Neural progenitor cell (in vitro differentiated cells): ENCODE data around the gene RPS6KA2. TPM values are rescaled to one million over a fixed set of nuclear protein-coding genes. Genes with fewer than 3 reads are reported as not detected.

Source experiments
- DNase-seq: peaks from one replicate; pipeline ENCODE4 v3.0.0-alpha.2; 2016; ENCODE audit warnings: low spot score
- H2AFZ ChIP-seq: fragments of 200-600 bp; sonication (generic); replicated peaks from 2 replicates; pipeline ENCODE4 v1.6.1; 2016; ENCODE audit warnings: antibody characterized with exemption
- H3F3A ChIP-seq: fragments of 200-600 bp; sonication (generic); 2 replicates; pipeline ENCODE4 v1.6.1; 2016; ENCODE audit warnings: antibody characterized with exemption, low read depth
- H3K27ac ChIP-seq: fragments of 200-600 bp; sonication (generic); 2 replicates; pipeline ENCODE4 v1.5.1; 2016; ENCODE audit warnings: mild to moderate bottlenecking
- H3K27me3 ChIP-seq: fragments of 200-600 bp; sonication (generic); 2 replicates; pipeline ENCODE4 v1.6.1; 2016; ENCODE audit warnings: mild to moderate bottlenecking, moderate library complexity
- H3K36me3 ChIP-seq: fragments of 200-600 bp; sonication (generic); 2 replicates; pipeline ENCODE4 v1.5.1; 2016
- H3K4me1 ChIP-seq: fragments of 200-600 bp; sonication (generic); 2 replicates; pipeline ENCODE4 v1.6.1; 2016; ENCODE audit warnings: mixed run types
- H3K4me2 ChIP-seq: fragments of 200-600 bp; sonication (generic); 2 replicates; pipeline ENCODE4 v1.6.1; 2016
- H3K4me3 ChIP-seq: fragments of 200-600 bp; sonication (generic); 2 replicates; pipeline ENCODE4 v1.5.1; 2016
- H3K79me2 ChIP-seq: fragments of 200-600 bp; sonication (generic); 2 replicates; pipeline ENCODE4 v1.6.1; 2016; ENCODE audit warnings: low read depth
- H3K9ac ChIP-seq: fragments of 200-600 bp; sonication (generic); 2 replicates; pipeline ENCODE4 v1.6.1; 2016
- H3K9me3 ChIP-seq: fragments of 200-600 bp; sonication (generic); 2 replicates; pipeline ENCODE4 v1.5.1; 2016; ENCODE audit warnings: low read depth
- H4K20me1 ChIP-seq: fragments of 200-600 bp; sonication (generic); 2 replicates; pipeline ENCODE4 v1.6.1; 2016; ENCODE audit warnings: low read depth
- H3K27ac Mint-ChIP-seq: 3 replicates; pipeline ENCODE4 v1.8.0; 2021; ENCODE audit warnings: mixed read lengths
- H3K27me3 Mint-ChIP-seq: 2 replicates; pipeline ENCODE4 v1.8.0; 2022; ENCODE audit warnings: low read depth, mild to moderate bottlenecking, inconsistent platforms, moderate library complexity, mixed read lengths; ENCODE audit not compliant: insufficient read depth
- H3K36me3 Mint-ChIP-seq: 3 replicates; pipeline ENCODE4 v1.8.0; 2021; ENCODE audit warnings: mixed read lengths
- H3K4me1 Mint-ChIP-seq: 3 replicates; pipeline ENCODE4 v1.8.0; 2021; ENCODE audit warnings: mixed read lengths
- H3K4me3 Mint-ChIP-seq: 3 replicates; pipeline ENCODE4 v1.8.0; 2021; ENCODE audit warnings: mild to moderate bottlenecking, moderate library complexity, mixed read lengths
- H3K9me3 Mint-ChIP-seq: 3 replicates; pipeline ENCODE4 v1.8.0; 2020; ENCODE audit warnings: mixed read lengths
- CTCF ChIP-seq: fragments of 200-600 bp; sonication (generic); IDR thresholded peaks from 2 replicates; pipeline ENCODE4 v1.5.1; 2017; ENCODE audit warnings: antibody characterized with exemption, mild to moderate bottlenecking
- EZH2 ChIP-seq: fragments of 200-600 bp; sonication (generic); IDR thresholded peaks from 2 replicates; pipeline ENCODE4 v1.6.1; 2017; ENCODE audit warnings: antibody characterized with exemption, mild to moderate bottlenecking, moderate library complexity
- EZH2phosphoT487 ChIP-seq: fragments of 200-600 bp; sonication (generic); IDR thresholded peaks from 2 replicates; pipeline ENCODE4 v1.6.1; 2017; ENCODE audit warnings: antibody characterized with exemption
- total RNA-seq: library from RNA; depleted of rRNA; stranded (reverse); fragments of >200 nt; gene quantifications from 2 replicates; pipeline ENCODE4 v1.2.3, GENCODE V29; 2015; ENCODE audit warnings: low replicate concordance

Gene RPS6KA2
- total RNA-seq, 1 donor from 2014 or later: 8.2 TPM

- Mint-ChIP-seq H3K9me3 (no peaks in the 10 kb centered on the region), H3K36me3 (peaks cover 23% of the 10 kb centered on the region), H3K27ac (no peak overlapping the region), H3K4me1 (peaks cover 41% of the 10 kb centered on the region), H3K27me3 (peaks cover 4% of the 10 kb centered on the region), H3K4me3 (no peak overlapping the region)
- H2AFZ ChIP-seq: no peak overlapping the region
- H3K4me1 ChIP-seq: peaks cover 12% of the 10 kb centered on the region
- H3K27me3 ChIP-seq: no peaks in the 10 kb centered on the region
- TF ChIP-seq EZH2 (no peak), EZH2phosphoT487 (no peak), CTCF (no peak)
- H3K4me2 ChIP-seq: no peak overlapping the region
- H3K4me3 ChIP-seq: no peak overlapping the region
- H3K27ac ChIP-seq: no peak overlapping the region
- DNase-seq: no peak
- H3K9me3 ChIP-seq: no peaks in the 10 kb centered on the region
- H3F3A ChIP-seq: no peaks in the 10 kb centered on the region
- peaks cover 14% of the 10 kb centered on the region for H3K79me2 ChIP-seq
- no peaks in the 10 kb centered on the region for H3K36me3 ChIP-seq
- peaks cover 18% of the 10 kb centered on the region for H4K20me1 ChIP-seq
- no peak overlapping the region for H3K9ac ChIP-seq
Measured at GRCh38 chr6:166615059-166615770, 11.8 kb downstream of the RPS6KA2 start.

- H3K36me3 ChIP-seq: no peaks in the 10 kb centered on the region
- H3K9ac ChIP-seq: no peak overlapping the region
- H3K27me3 ChIP-seq: no peaks in the 10 kb centered on the region
- H3K4me2 ChIP-seq: no peak overlapping the region
- TF ChIP-seq EZH2phosphoT487 (no peak), EZH2 (no peak), CTCF (no peak)
- peaks cover 15% of the 10 kb centered on the region for H4K20me1 ChIP-seq
- peaks cover 20% of the 10 kb centered on the region for H3K36me3 Mint-ChIP-seq
- no peak overlapping the region for H3K27ac ChIP-seq
- H3K4me3 Mint-ChIP-seq: no peak overlapping the region
- DNase-seq: no peak
- H3K9me3 ChIP-seq: no peaks in the 10 kb centered on the region
- H3K4me1 Mint-ChIP-seq: peaks cover 40% of the 10 kb centered on the region
- H3K4me3 ChIP-seq: no peak overlapping the region
- no peaks in the 10 kb centered on the region for H3K9me3 Mint-ChIP-seq
- peaks cover 4% of the 10 kb centered on the region for H3K27me3 Mint-ChIP-seq
- H3K79me2 ChIP-seq: peaks cover 16% of the 10 kb centered on the region
- H3K4me1 ChIP-seq: peaks cover 16% of the 10 kb centered on the region
- no peak overlapping the region for H2AFZ ChIP-seq
- H3K27ac Mint-ChIP-seq: no peak overlapping the region
- H3F3A ChIP-seq: no peaks in the 10 kb centered on the region
Measured at GRCh38 chr6:166614589-166614988, 12.5 kb downstream of the RPS6KA2 start.

GRCh38 chr6:166614171-166614583 is 12.9 kb downstream of the RPS6KA2 start:
- peaks cover 4% of the 10 kb centered on the region for H3K27me3 Mint-ChIP-seq
- Histone ChIP-seq H3K4me2 (no peak overlapping the region), H3K4me3 (no peak overlapping the region), H3K27ac (no peak overlapping the region), H2AFZ (no peak overlapping the region), H3K9ac (no peak overlapping the region), H3K27me3 (no peaks in the 10 kb centered on the region), H3K9me3 (no peaks in the 10 kb centered on the region), H4K20me1 (peaks cover 12% of the 10 kb centered on the region), H3K36me3 (no peaks in the 10 kb centered on the region), H3K79me2 (peaks cover 18% of the 10 kb centered on the region), H3F3A (no peaks in the 10 kb centered on the region), H3K4me1 (peaks cover 16% of the 10 kb centered on the region)
- no peaks in the 10 kb centered on the region for H3K9me3 Mint-ChIP-seq
- H3K27ac Mint-ChIP-seq: no peak overlapping the region
- peaks cover 39% of the 10 kb centered on the region for H3K4me1 Mint-ChIP-seq
- TF ChIP-seq CTCF: no peak
- no peak for TF ChIP-seq EZH2
- no peak for TF ChIP-seq EZH2phosphoT487
- H3K36me3 Mint-ChIP-seq: peaks cover 20% of the 10 kb centered on the region
- DNase-seq: no peak
- no peak overlapping the region for H3K4me3 Mint-ChIP-seq
